Trophoblast cell (in vitro differentiated cells and primary cell): Measurements from ENCODE around the gene TAPT1.

Source experiments
- DNase-seq, 2 donors: peaks; one replicate each; pipeline ENCODE4 v3.0.0-alpha.2; 2016
- H2AFZ ChIP-seq: 2 replicates; pipeline ENCODE4 v1.6.1; 2013; ENCODE audit warnings: low read length, moderate library complexity, mild to moderate bottlenecking; ENCODE audit not compliant: insufficient read depth, poor library complexity
- H2AK5ac ChIP-seq: 2 replicates; pipeline ENCODE4 v1.6.1; 2013; ENCODE audit warnings: mild to moderate bottlenecking, low read length
- H2BK120ac ChIP-seq: 2 replicates; pipeline ENCODE4 v1.6.1; 2013; ENCODE audit warnings: low read length, mild to moderate bottlenecking, moderate library complexity; ENCODE audit not compliant: insufficient read depth, poor library complexity
- H2BK12ac ChIP-seq: 2 replicates; pipeline ENCODE4 v1.6.1; 2013; ENCODE audit warnings: mild to moderate bottlenecking, low read length, moderate library complexity
- H2BK5ac ChIP-seq: 2 replicates; pipeline ENCODE4 v1.6.1; 2013; ENCODE audit warnings: low read length, low read depth, moderate library complexity, mild to moderate bottlenecking; ENCODE audit not compliant: poor library complexity
- H3K14ac ChIP-seq: 2 replicates; pipeline ENCODE4 v1.6.1; 2013; ENCODE audit warnings: mild to moderate bottlenecking, low read length
- H3K18ac ChIP-seq: 2 replicates; pipeline ENCODE4 v1.6.1; 2013; ENCODE audit warnings: mild to moderate bottlenecking, low read length
- H3K23ac ChIP-seq: 2 replicates; pipeline ENCODE4 v1.6.1; 2013; ENCODE audit warnings: low read length
- H3K27ac ChIP-seq: 2 replicates; pipeline ENCODE4 v1.5.1; 2013; ENCODE audit warnings: low read depth, mild to moderate bottlenecking, inconsistent platforms, low read length, moderate library complexity
- H3K27me3 ChIP-seq: 2 replicates; pipeline ENCODE4 v1.6.1; 2013; ENCODE audit warnings: inconsistent platforms, mild to moderate bottlenecking, low read length, moderate library complexity; ENCODE audit not compliant: insufficient read depth
- H3K36me3 ChIP-seq, 2 experiments: 1 replicate in 1 of 2; 2 replicates in 1 of 2; pipeline ENCODE4 v1.6.1; 2013; ENCODE audit warnings: low read length in 2 of 2, mild to moderate bottlenecking in 2 of 2, moderate library complexity in 1 of 2; ENCODE audit not compliant: insufficient read depth in 2 of 2, control insufficient read depth in 1 of 2
- H3K4ac ChIP-seq: 2 replicates; pipeline ENCODE4 v1.6.1; 2013; ENCODE audit warnings: low read depth, mild to moderate bottlenecking, low read length, moderate library complexity
- H3K4me1 ChIP-seq, 2 experiments: 1 replicate in 1 of 2; 2 replicates in 1 of 2; pipeline ENCODE4 v1.6.1; 2013; ENCODE audit warnings: low read length in 2 of 2, mild to moderate bottlenecking in 2 of 2, moderate library complexity in 1 of 2; ENCODE audit not compliant: insufficient read depth in 2 of 2, control insufficient read depth in 1 of 2
- H3K4me2 ChIP-seq: 2 replicates; pipeline ENCODE4 v1.6.1; 2013; ENCODE audit warnings: inconsistent platforms, mild to moderate bottlenecking, low read length, moderate library complexity
- H3K4me3 ChIP-seq: 2 replicates; pipeline ENCODE4 v1.5.1; 2013; ENCODE audit warnings: mild to moderate bottlenecking, low read depth, low read length, inconsistent platforms
- H3K79me1 ChIP-seq: one replicate; pipeline ENCODE4 v1.6.1; 2013; ENCODE audit warnings: low read length
- H3K79me2 ChIP-seq: 2 replicates; pipeline ENCODE4 v1.6.1; 2013; ENCODE audit warnings: low read length, mild to moderate bottlenecking; ENCODE audit not compliant: control insufficient read depth, insufficient read depth, poor library complexity
- H3K9ac ChIP-seq: 2 replicates; pipeline ENCODE4 v1.6.1; 2013; ENCODE audit warnings: mild to moderate bottlenecking, low read length
- H3K9me3 ChIP-seq: 2 replicates; pipeline ENCODE4 v1.6.1; 2013; ENCODE audit warnings: low read depth, mild to moderate bottlenecking, control low read depth, inconsistent platforms, low read length; ENCODE audit not compliant: insufficient read depth
- H4K12ac ChIP-seq: 2 replicates; pipeline ENCODE4 v1.6.1; 2013; ENCODE audit warnings: low read depth, mild to moderate bottlenecking, low read length, moderate library complexity
- H4K8ac ChIP-seq: 2 replicates; pipeline ENCODE4 v1.6.1; 2013; ENCODE audit warnings: low read depth, mild to moderate bottlenecking, low read length, moderate library complexity
- H4K91ac ChIP-seq: one replicate; pipeline ENCODE4 v1.6.1; 2013; ENCODE audit warnings: low read depth, mild to moderate bottlenecking, low read length, moderate library complexity
- WGBS: extraction: QIAGEN DNeasy Blood & Tissue Kit; methylation state at CpG from one replicate; pipeline ENCODE4 v1.1.7; 2013; ENCODE audit warnings: missing lambda C conversion rate; ENCODE audit not compliant: insufficient read length, insufficient coverage; ENCODE audit errors: extremely low coverage; 5-methylcytosine and 5-hydroxymethylcytosine counted together

Gene TAPT1

GRCh38 chr4:16206301-16206700 lies 20.0 kb downstream of the TAPT1 start:
- DNase-seq: no peak
- H3K27me3 ChIP-seq: no peaks in the 10 kb centered on the region
- H3K14ac ChIP-seq: no peak overlapping the region
- H3K9ac ChIP-seq: no peak overlapping the region
- H3K4me1 ChIP-seq: no peaks in the 10 kb centered on the region
- H4K8ac ChIP-seq: no peak overlapping the region
- no peaks in the 10 kb centered on the region for H3K79me1 ChIP-seq
- H3K4me3 ChIP-seq: no peak overlapping the region
- H2BK5ac ChIP-seq: no peak overlapping the region
- no peak overlapping the region for H2BK120ac ChIP-seq
- no peak overlapping the region for H3K23ac ChIP-seq
- H3K4ac ChIP-seq: no peak overlapping the region
- no peaks in the 10 kb centered on the region for H3K79me2 ChIP-seq
- H3K4me2 ChIP-seq: no peak overlapping the region
- no peaks in the 10 kb centered on the region for H3K36me3 ChIP-seq
- no peak overlapping the region for H4K12ac ChIP-seq
- H2AK5ac ChIP-seq: no peak overlapping the region
- no peaks in the 10 kb centered on the region for H3K9me3 ChIP-seq
- H3K18ac ChIP-seq: no peak overlapping the region
- no peak overlapping the region for H4K91ac ChIP-seq
- no peak overlapping the region for H2AFZ ChIP-seq
- H2BK12ac ChIP-seq: no peak overlapping the region
- no CpG with 5 or more reads among the region's 5 CpGs for WGBS
- no peak overlapping the region for H3K27ac ChIP-seq

- Histone ChIP-seq H4K91ac (no peak overlapping the region), H3K4me2 (no peak overlapping the region)
These were observed 20.7 kb downstream of the TAPT1 start for GRCh38 chr4:16205298-16206164.

GRCh38 chr4:16204505-16204904 lies 21.8 kb downstream of the TAPT1 start:
- no peak overlapping the region for H4K8ac ChIP-seq
- no peaks in the 10 kb centered on the region for H3K9me3 ChIP-seq
- no peak overlapping the region for H3K4ac ChIP-seq
- WGBS: no CpG with 5 or more reads among the region's 3 CpGs
- H3K4me1 ChIP-seq: no peaks in the 10 kb centered on the region
- DNase-seq: no peak
- H2AK5ac ChIP-seq: no peak overlapping the region
- H4K91ac ChIP-seq: no peak overlapping the region
- no peaks in the 10 kb centered on the region for H3K36me3 ChIP-seq
- H2BK12ac ChIP-seq: no peak overlapping the region
- no peak overlapping the region for H3K14ac ChIP-seq
- H3K9ac ChIP-seq: no peak overlapping the region
- H3K27me3 ChIP-seq: no peaks in the 10 kb centered on the region
- H3K23ac ChIP-seq: no peak overlapping the region
- no peaks in the 10 kb centered on the region for H3K79me2 ChIP-seq
- H3K27ac ChIP-seq: no peak overlapping the region
- H3K4me2 ChIP-seq: no peak overlapping the region
- H3K79me1 ChIP-seq: no peaks in the 10 kb centered on the region
- H4K12ac ChIP-seq: no peak overlapping the region
- H2AFZ ChIP-seq: no peak overlapping the region
- no peak overlapping the region for H2BK120ac ChIP-seq
- no peak overlapping the region for H3K18ac ChIP-seq
- H2BK5ac ChIP-seq: no peak overlapping the region
- no peak overlapping the region for H3K4me3 ChIP-seq

More at GRCh38 chr4:16205298-16206164, 20.7 kb downstream of the TAPT1 start:
- WGBS: no CpG with 5 or more reads among the region's 7 CpGs
- DNase-seq: peak in 1 of 2 donors; percentile 61
- Histone ChIP-seq H2AFZ (no peak overlapping the region), H3K9me3 (no peaks in the 10 kb centered on the region), H2AK5ac (no peak overlapping the region), H2BK120ac (no peak overlapping the region), H3K18ac (peak overlapping the region; percentile 39), H3K23ac (no peak overlapping the region), H3K79me1 (no peaks in the 10 kb centered on the region), H3K4ac (no peak overlapping the region), H2BK12ac (no peak overlapping the region), H4K12ac (no peak overlapping the region), H3K4me1 (no peaks in the 10 kb centered on the region), H3K79me2 (no peaks in the 10 kb centered on the region), H3K14ac (no peak overlapping the region), H3K27ac (no peak overlapping the region), H3K4me3 (peak overlapping the region; percentile 37), H3K36me3 (no peaks in the 10 kb centered on the region), H3K9ac (no peak overlapping the region), H3K27me3 (no peaks in the 10 kb centered on the region), H4K8ac (no peak overlapping the region), H2BK5ac (no peak overlapping the region)

- no peak overlapping the region for H3K27ac ChIP-seq
- no peaks in the 10 kb centered on the region for H3K27me3 ChIP-seq
- H2BK5ac ChIP-seq: no peak overlapping the region
- no peak overlapping the region for H3K23ac ChIP-seq
- H3K36me3 ChIP-seq: no peaks in the 10 kb centered on the region
- H2AK5ac ChIP-seq: no peak overlapping the region
- H3K18ac ChIP-seq: no peak overlapping the region
- H3K14ac ChIP-seq: no peak overlapping the region
- no peak overlapping the region for H4K12ac ChIP-seq
- no peak overlapping the region for H3K4me2 ChIP-seq
- no CpG with 5 or more reads among the region's 2 CpGs for WGBS
- H3K9ac ChIP-seq: no peak overlapping the region
- H3K79me2 ChIP-seq: no peaks in the 10 kb centered on the region
- H3K9me3 ChIP-seq: no peaks in the 10 kb centered on the region
- H2AFZ ChIP-seq: no peak overlapping the region
- H3K4me3 ChIP-seq: no peak overlapping the region
- H2BK12ac ChIP-seq: no peak overlapping the region
- no peak for DNase-seq
- H4K8ac ChIP-seq: no peak overlapping the region
- no peaks in the 10 kb centered on the region for H3K4me1 ChIP-seq
- no peak overlapping the region for H4K91ac ChIP-seq
- no peak overlapping the region for H2BK120ac ChIP-seq
- H3K4ac ChIP-seq: no peak overlapping the region
- no peaks in the 10 kb centered on the region for H3K79me1 ChIP-seq
These were observed 23.2 kb downstream of the TAPT1 start for GRCh38 chr4:16203083-16203482.
